VCaP (cell line): ENCODE measurements around the gene ABCC11.
A peak's percentile ranks its signal among the peaks of the same experiment; 100 is the strongest.

Source experiments
- H3K27ac ChIP-seq: fragments of 450-650 bp; 2 replicates; pipeline ENCODE4 v1.5.1; 2017
- TF ChIP-seq, protein P1 (sequence below): fragments of 450-650 bp; conservative IDR thresholded peaks from 2 replicates; pipeline ENCODE4 v1.5.1; 2017; ENCODE audit warnings: mild to moderate bottlenecking, moderate library complexity

The ABCC11 gene

DNA sequence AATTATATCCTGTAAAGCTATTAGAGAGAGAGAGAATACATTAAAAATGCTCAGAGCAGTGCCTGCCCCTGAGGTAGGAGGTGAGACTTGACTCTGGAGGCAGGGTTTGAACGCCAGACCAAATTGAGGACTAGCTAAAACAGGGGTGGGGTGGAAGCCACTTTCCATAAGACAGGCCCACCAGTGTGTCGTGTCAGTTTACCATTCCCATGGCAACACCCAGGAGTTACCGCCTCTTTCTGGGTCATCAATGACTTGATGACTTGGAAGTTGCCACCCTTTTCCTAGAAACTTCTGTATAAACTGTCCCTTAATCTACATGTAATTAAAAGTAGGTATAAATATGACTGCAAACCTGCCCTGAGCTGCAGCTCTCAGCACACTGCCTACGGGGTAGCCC is 59.6 kb downstream of the ABCC11 start:
- TF ChIP-seq, protein P1, sequence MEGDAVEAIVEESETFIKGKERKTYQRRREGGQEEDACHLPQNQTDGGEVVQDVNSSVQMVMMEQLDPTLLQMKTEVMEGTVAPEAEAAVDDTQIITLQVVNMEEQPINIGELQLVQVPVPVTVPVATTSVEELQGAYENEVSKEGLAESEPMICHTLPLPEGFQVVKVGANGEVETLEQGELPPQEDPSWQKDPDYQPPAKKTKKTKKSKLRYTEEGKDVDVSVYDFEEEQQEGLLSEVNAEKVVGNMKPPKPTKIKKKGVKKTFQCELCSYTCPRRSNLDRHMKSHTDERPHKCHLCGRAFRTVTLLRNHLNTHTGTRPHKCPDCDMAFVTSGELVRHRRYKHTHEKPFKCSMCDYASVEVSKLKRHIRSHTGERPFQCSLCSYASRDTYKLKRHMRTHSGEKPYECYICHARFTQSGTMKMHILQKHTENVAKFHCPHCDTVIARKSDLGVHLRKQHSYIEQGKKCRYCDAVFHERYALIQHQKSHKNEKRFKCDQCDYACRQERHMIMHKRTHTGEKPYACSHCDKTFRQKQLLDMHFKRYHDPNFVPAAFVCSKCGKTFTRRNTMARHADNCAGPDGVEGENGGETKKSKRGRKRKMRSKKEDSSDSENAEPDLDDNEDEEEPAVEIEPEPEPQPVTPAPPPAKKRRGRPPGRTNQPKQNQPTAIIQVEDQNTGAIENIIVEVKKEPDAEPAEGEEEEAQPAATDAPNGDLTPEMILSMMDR, result no peak
- H3K27ac ChIP-seq, result no peak overlapping the region

DNA sequence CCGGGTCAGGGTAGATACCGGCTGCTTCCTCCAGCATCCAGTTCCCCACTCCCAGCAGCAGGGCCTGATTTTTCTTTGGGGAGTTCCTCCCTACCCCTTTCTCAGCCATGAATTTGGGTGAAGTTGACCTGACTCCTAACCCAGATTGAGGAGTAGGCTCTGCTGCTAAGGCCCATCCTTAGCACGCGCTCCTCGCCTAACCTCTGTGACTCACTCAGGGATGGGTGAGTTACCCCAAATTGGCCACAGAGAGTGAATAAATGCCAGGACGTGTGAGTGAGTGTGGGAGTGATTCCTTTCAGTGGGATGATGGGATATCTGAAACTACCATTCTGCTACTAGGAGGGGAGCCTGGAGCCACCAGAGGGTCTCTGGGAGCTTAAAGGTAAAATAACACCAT is 62.7 kb downstream of the ABCC11 start:
- TF ChIP-seq, protein P1, result no peak
- H3K27ac ChIP-seq, result no peak overlapping the region

DNA sequence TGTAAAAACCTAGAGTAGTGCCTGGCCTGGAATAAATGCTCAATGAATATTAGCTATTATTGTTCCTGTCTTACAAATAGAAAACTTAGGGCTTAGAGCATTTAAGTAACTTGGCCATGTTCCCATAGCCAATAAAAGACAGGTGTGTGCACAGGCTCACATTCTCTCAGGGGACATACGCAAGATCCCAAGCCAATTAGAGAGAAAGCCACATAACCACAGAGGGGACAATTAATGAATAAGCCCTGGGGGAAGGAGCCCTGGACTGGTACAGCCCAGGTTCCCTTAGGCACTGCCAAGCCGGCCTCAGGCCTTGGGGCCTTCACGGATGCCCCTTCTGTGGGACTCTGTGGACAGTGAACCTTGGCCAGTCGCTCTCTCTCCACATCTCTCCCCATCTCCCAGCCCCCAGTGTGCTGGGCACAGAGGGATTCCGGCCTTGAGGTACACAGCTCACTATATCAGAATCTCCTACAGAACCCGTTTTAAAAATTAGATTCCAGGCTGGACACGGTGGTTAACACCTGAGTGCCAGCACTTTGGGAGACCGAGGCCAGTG is 64.3 kb downstream of the ABCC11 start:
- H3K27ac ChIP-seq, result peak overlapping the region; percentile 48
- TF ChIP-seq, protein P1, result no peak

DNA sequence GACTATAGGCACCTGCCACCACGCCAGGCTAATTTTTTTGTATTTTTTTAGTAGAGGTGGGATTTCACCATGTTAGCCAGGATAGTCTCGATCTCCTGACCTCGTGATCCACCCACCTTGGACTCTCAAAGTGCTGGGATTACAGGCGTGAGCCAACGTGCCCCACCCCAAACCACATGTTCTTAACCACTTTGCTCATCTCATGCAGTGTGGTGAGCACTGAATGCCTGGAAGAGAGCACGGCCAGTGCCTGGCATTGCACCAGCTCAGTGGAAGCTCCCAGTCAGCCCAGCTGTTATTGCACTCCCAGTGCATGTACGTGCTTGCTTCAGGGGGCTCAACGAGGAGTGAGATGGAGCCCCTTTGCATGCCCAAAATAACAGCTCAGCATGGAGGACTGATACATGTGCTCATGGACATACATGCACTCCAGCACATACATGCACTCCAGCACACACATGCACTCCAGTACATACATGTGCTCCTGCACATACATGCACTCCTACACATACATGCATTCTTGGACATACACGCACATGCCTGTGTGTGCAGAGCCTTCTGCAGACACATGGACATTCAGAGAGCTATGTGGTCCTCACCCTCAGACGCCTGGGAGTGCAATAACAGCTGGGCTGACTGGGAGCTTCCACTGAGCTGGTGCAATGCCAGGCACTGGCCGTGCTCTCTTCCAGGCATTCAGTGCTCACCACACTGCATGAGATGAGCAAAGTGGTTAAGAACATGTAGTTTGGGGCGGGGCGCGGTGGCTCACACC is 65.4 kb downstream of the ABCC11 start:
- H3K27ac ChIP-seq, result peak overlapping the region; percentile 48

DNA sequence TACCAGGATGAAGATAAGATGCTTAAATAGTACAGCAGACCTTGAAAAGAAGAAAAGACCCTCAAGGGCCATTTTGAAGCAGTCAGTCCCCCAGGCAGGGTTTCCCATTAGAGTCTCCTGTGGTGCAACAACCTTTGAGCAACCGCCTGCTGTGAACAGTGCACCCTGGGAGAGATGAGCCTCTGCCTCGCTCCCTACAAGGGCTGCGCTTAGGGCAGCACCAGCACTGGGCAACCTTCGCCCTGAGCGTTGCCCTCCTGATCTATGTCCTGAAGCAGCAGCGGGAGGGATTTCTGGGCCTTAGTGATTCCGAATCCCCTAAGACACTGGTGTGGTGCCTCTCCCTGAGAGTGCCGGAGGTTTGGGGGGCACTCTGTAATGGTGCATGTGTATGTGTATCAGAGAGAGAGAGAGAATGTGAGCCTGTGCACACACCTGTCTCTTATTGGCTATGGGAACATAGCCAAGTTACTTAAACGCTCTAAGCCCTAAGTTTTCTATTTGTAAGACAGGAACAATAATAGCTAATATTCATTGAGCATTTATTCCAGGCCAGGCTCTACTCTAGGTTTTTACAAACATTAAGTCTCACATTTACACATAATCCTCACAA is 66.4 kb downstream of the ABCC11 start:
- no peak overlapping the region for H3K27ac ChIP-seq
- TF ChIP-seq, protein P1, result no peak

DNA sequence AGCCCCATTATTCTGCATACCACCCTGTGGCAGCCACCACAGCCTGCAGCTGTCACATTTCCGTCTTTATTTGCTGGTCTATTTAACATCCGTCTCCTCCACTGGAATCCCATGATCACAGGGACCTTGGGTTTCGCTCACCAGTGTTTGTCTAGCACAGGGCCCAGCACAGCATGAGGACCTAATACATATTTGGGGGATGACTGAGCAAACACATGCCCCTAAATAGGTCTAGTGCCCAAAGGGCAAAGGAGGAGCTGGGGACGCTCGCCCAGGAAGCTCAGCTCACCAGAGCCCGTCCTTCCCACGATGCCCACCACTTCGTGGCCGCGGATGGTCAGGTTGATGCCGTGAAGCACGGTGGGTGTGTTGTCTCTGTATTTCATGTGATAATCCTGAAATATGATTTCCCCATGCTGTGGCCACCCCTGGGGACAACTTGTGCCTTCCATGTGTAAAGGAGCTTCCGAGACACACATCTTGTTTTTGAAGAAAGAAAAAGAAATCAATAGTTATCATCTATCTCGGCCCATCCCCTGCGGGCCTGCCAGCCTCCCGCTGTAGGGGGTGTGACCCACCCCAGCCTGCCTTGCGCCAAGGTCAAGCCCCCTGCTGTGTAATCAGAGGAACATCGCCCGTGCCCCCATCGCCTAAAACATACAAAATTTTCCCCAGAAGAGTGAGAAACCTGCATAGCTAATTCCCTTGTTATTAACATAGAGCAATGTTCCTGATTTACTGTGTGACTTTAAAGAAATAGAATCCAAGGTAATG is 70.5 kb downstream of the ABCC11 start:
- TF ChIP-seq, protein P1, result no peak
- no peak overlapping the region for H3K27ac ChIP-seq

DNA sequence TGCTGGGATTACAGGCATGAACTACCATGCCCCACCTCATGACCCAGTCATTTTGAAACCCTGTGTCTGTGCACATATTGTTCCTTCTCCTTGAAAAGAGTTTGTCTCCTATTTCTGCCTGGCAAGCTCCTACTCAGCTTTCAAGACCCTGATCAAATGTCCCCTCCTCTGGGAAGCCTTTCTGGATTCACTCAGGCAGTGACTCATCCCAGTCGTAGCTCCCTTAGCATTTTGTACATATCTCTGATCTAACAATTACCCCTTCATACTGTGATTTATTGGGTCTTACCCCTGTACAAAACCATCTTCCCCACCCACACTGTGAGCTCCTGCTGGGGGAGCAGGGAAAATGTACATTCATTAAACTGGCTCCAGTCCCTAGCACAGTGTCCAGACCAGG is 73.5 kb downstream of the ABCC11 start:
- H3K27ac ChIP-seq, result no peak overlapping the region
- TF ChIP-seq, protein P1, result no peak
